ENCODE measurements around the gene CAMK4. TPM values are rescaled to one million over a fixed set of nuclear protein-coding genes. Genes with fewer than 3 reads are reported as not detected.

The CAMK4 gene
- total and polyA plus RNA-seq, 2 of the 8 experiments (the other 6 are each of a cell fraction or from before 2014, with no cell fraction given) = 1.8 to 8.3 TPM

DNA sequence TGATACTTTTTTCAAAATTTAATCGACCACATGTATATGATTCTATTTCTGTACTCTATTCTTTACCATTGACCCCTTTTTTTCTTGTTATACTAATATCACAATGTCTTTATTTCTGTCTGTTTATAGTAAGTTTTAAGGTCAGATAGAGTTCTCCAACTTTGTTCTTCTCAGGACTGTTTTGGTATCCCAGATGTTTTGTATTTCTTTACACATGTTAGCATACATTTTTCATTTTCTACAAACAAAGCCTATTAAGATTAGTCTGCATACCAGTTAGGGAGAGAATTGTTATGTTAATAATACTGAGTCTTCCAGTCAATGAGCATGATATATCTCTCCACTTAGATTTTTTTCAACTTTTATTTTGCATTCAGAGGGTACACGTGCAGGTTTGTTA lies 8.2 kb upstream of the CAMK4 start:
- H2AFZ ChIP-seq (ENCODE audit: low read length) = no peak overlapping the region
- H3K27ac ChIP-seq (ENCODE audit: low read depth, low read length) = no peak overlapping the region
- H3K14ac ChIP-seq (ENCODE audit: insufficient read length) = no peak overlapping the region
- no peaks in the 10 kb centered on the region for H3K23me2 ChIP-seq (ENCODE audit: low read depth, low read length)
- no peak overlapping the region for H4K5ac ChIP-seq (ENCODE audit: insufficient read length, low read depth, low read length)
- H2BK5ac ChIP-seq (ENCODE audit: low read depth, low read length) = no peak overlapping the region
- H4K91ac ChIP-seq (replicated peaks; ENCODE audit: insufficient read length, low read length) = no peak overlapping the region
- 80% methylated on average over 2 of the region's 2 CpGs; no CpG with 5 or more reads in 1 of the 2 experiments for WGBS, 2 experiments (ENCODE audit: extremely low coverage in 1 of 2, insufficient coverage in 1 of 2, insufficient read length in 1 of 2, insufficient replicate concordance in 2 of 2, low coverage in 1 of 2, low lambda C conversion rate in 2 of 2, missing lambda C conversion rate in 1 of 2)
- FAIRE-seq (no peak), DNase-seq (ENCODE audit: low read depth in 1 of 2, low spot score in 2 of 2) (no peak)
- no peak overlapping the region for H2BK20ac ChIP-seq (ENCODE audit: low read length)
- TF ChIP-seq MAX (IDR thresholded peaks at IDR 0.05) = no peak
- no peak for TF ChIP-seq KDM4A (IDR thresholded peaks at IDR 0.05; ENCODE audit: low read depth, low read length, severe bottlenecking)
- H3K36me3 ChIP-seq (ENCODE audit: control insufficient read depth in 2 of 4, insufficient read depth in 4 of 4, low read length in 3 of 4) = no peaks in the 10 kb centered on the region
- no peaks in the 10 kb centered on the region for H3K27me3 ChIP-seq (replicated peaks in 1 of 4; ENCODE audit: control insufficient read depth in 3 of 4, extremely low read depth in 1 of 4, insufficient read depth in 3 of 4, low read length in 3 of 4)
- no peak overlapping the region for H3K4me3 ChIP-seq (ENCODE audit: extremely low read depth in 1 of 4, insufficient read depth in 2 of 4, low read depth in 3 of 4, low read length in 4 of 4)
- no peak overlapping the region for H4K8ac ChIP-seq (ENCODE audit: extremely low read depth, insufficient read depth, low read length)
- H2BK15ac ChIP-seq (ENCODE audit: low read length) = no peak overlapping the region
- H3K4me2 ChIP-seq (ENCODE audit: insufficient read depth in 1 of 2, low read depth in 2 of 2, low read length in 2 of 2) = no peak overlapping the region
- H3K79me2 ChIP-seq (ENCODE audit: control insufficient read depth in 1 of 2, insufficient read depth in 2 of 2, low read length in 2 of 2) = no peaks in the 10 kb centered on the region
- H2AK5ac ChIP-seq (ENCODE audit: low read depth, low read length) = no peak overlapping the region
- ChIA-PET CTCF (ENCODE audit: partially characterized antibody) (no interaction called here), POLR2A (ENCODE audit: partially characterized antibody) (no interaction called here)
- no peaks in the 10 kb centered on the region for H3K79me1 ChIP-seq (ENCODE audit: low read depth, low read length)
- no peaks in the 10 kb centered on the region for H3K9me3 ChIP-seq (ENCODE audit: insufficient read depth in 2 of 2, low read depth in 1 of 2, low read length in 1 of 2)
- H4K20me1 ChIP-seq (replicated peaks in 1 of 2; ENCODE audit: control insufficient read depth in 1 of 2, insufficient read depth in 2 of 2, low read length in 2 of 2) = no peaks in the 10 kb centered on the region
- H3K4me1 ChIP-seq (replicated peaks in 1 of 4; ENCODE audit: control insufficient read depth in 3 of 4, insufficient read depth in 4 of 4, low read length in 3 of 4) = peaks cover 0 to 6% (median 3%) of the 10 kb centered on the region in 4 experiments; a peak in 4 of 7 replicates
- H2BK120ac ChIP-seq (replicated peaks; ENCODE audit: low read depth, low read length) = no peak overlapping the region
- no peak overlapping the region for H2BK12ac ChIP-seq (ENCODE audit: low read depth, low read length)
- H3K56ac ChIP-seq (replicated peaks; ENCODE audit: insufficient read length, low read depth, low read length) = no peak overlapping the region
- H3K23ac ChIP-seq (ENCODE audit: insufficient read length) = no peak overlapping the region
- no peak overlapping the region for H3K18ac ChIP-seq (ENCODE audit: extremely low read depth, low read length)
- H3K9ac ChIP-seq (replicated peaks in 1 of 4; ENCODE audit: extremely low read depth in 1 of 4, low read depth in 3 of 4, low read length in 3 of 4) = no peak overlapping the region
- H3K4ac ChIP-seq (replicated peaks; ENCODE audit: insufficient read length, low read depth, low read length) = no peak overlapping the region

Data from H1 (cell line).